Sigmoid colon (tissue), 7 donors: ENCODE data around the gene RSPH9. TPM values are rescaled to one million over a fixed set of nuclear protein-coding genes. Genes with fewer than 3 reads are reported as not detected.

Experiments used
- DNase-seq: peaks from one replicate; pipeline ENCODE4 v3.0.0-alpha.2; 2019
- H3K27ac ChIP-seq, 4 donors: fragments of 200-600 bp; sonication (generic); one replicate each; pipeline ENCODE4 v1.5.1; 2016 to 2019; ENCODE audit warnings: mild to moderate bottlenecking in 1 of 4
- H3K27me3 ChIP-seq, 3 donors: fragments of 200-600 bp; sonication (generic); one replicate each; pipeline ENCODE4 v1.5.1; 2019; ENCODE audit warnings: mild to moderate bottlenecking in 1 of 3
- H3K36me3 ChIP-seq, 4 donors: fragments of 200-600 bp; sonication (generic); one replicate each; pipeline ENCODE4 v1.5.1; 2016 to 2019
- H3K4me1 ChIP-seq, 4 donors: fragments of 200-600 bp; sonication (generic); one replicate each; pipeline ENCODE4 v1.5.1; 2017 to 2019
- H3K4me3 ChIP-seq, 4 donors: fragments of 200-600 bp; sonication (generic); one replicate each; pipeline ENCODE4 v1.5.1; 2017 to 2019; ENCODE audit warnings: mild to moderate bottlenecking in 2 of 4, moderate library complexity in 1 of 4
- H3K9me3 ChIP-seq, 4 donors: fragments of 200-600 bp in 3 of 4; sonication (generic) in 3 of 4; one replicate each; pipeline versions ENCODE4 v1.5.1 to v1.6.1; 2013 to 2019
- EP300 ChIP-seq, 4 donors: sonication (generic); formaldehyde crosslinking; IDR thresholded peaks; one replicate each; pipeline ENCODE4 v1.6.1; 2017; ENCODE audit warnings: antibody characterized with exemption in 4 of 4
- POLR2A ChIP-seq, 2 donors: fragments of 450-650 bp; IDR thresholded peaks; one replicate each; pipeline ENCODE4 v1.6.1; 2016; ENCODE audit warnings: antibody characterized with exemption in 2 of 2, mild to moderate bottlenecking in 2 of 2, moderate library complexity in 2 of 2
- POLR2AphosphoS5 ChIP-seq, 4 donors: sonication (generic); formaldehyde crosslinking; IDR thresholded peaks; one replicate each; pipeline ENCODE4 v1.6.1; 2017; ENCODE audit warnings: antibody characterized with exemption in 4 of 4
- WGBS, 2 donors: extraction: QIAGEN DNeasy Blood & Tissue Kit; methylation state at CpG; one replicate each; pipeline ENCODE4 v1.1.7; 2013; 5-methylcytosine and 5-hydroxymethylcytosine counted together
- intact Hi-C: fragments of 100-400 bp; cut with DNase I; formaldehyde crosslinking; loops from one replicate; pipeline ENCODE4 v1.15.1; 2023
- polyA plus RNA-seq, 3 donors: library from polyadenylated mRNA; stranded (reverse); fragments of 200-250 nt; gene quantifications; one replicate each; pipeline ENCODE4 v1.2.3, GENCODE V29; 2013
- total RNA-seq, 4 donors: library from RNA; depleted of rRNA; stranded (reverse); fragments of >200 nt; gene quantifications; one replicate each; pipeline ENCODE4 v1.1.0, GENCODE V29; 2016
- TF ChIP-seq, protein P1 (sequence below), 4 experiments: fragments of 450-650 bp in 3 of 4; fragments of 200-600 bp in 1 of 4; IDR thresholded peaks; one replicate each; pipeline ENCODE4 v1.5.1; 2016 to 2019; ENCODE audit warnings: antibody characterized with exemption in 4 of 4, mild to moderate bottlenecking in 3 of 4, moderate library complexity in 2 of 4
- donor health status: healthy with polysubstance abuse.
- donor health status: Bipolar disorder and iron deficiency.
- donor health status: healthy.

The RSPH9 gene
- total and polyA plus RNA-seq, 7 donors: under 0.01 to 0.68 (median 0.36) TPM; not detected in 1

- no peak overlapping the region for H3K4me3 ChIP-seq
Observed at GRCh38 chr6:43702534-43703440, 58.0 kb downstream of the RSPH9 start.

DNA sequence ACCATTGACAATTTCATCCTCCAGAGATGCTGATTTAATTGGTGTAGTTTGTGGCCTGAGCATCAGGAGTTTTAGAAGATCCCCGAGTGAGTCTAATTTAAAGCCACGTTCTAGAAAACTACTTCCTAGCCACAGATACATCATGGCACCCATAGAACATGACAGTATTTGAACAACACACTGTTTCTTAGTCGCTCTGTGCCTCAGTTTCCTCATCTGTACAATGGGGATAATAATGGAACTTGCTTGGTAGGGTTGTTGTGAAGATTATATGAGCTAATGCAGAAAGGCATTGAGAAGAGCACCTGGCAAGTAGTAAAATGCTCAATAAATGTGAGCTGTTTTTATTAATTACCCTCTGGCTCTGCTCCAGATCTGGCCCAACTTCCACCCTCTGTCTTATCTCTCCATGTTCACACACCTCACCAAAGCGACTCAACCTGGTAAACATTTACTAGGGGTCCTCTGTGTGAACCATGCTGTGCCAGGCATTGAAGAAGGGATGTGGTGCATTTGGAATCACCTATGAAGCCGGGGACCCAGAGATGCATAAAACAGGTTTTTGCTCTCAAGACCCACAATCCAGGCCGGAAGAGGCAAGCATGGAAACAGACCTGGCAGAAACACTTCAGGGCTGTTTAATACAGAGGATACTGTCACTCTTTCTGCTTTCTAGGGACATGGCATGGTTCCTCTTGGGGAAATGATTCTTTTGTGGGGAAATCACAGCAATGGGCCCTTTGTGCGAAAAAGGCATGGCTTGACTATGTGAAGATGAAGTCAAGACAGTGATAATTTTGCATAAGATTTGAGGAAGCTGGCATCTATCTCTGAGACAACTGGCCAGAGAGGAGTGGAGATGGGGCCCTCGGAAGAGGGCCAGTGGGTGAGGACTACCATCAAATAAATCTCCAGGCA, 58.9 kb downstream of the RSPH9 start:
- intact Hi-C loops: loop anchor here (5.0 kb wide), 1 partner anchor 76 kb away; the partner anchor contains the start of gene GTPBP2
- H3K27ac ChIP-seq: peak overlapping the region; percentile 70 to 84 (median 78)
- H3K4me1 ChIP-seq: peaks cover 0 to 30% (median 25%) of the 10 kb centered on the region in 4 donors
- H3K36me3 ChIP-seq: no peaks in the 10 kb centered on the region
- H3K4me3 ChIP-seq: no peak overlapping the region
- no peak for TF ChIP-seq EP300 (IDR thresholded peaks at IDR 0.05)
- TF ChIP-seq, protein P1, sequence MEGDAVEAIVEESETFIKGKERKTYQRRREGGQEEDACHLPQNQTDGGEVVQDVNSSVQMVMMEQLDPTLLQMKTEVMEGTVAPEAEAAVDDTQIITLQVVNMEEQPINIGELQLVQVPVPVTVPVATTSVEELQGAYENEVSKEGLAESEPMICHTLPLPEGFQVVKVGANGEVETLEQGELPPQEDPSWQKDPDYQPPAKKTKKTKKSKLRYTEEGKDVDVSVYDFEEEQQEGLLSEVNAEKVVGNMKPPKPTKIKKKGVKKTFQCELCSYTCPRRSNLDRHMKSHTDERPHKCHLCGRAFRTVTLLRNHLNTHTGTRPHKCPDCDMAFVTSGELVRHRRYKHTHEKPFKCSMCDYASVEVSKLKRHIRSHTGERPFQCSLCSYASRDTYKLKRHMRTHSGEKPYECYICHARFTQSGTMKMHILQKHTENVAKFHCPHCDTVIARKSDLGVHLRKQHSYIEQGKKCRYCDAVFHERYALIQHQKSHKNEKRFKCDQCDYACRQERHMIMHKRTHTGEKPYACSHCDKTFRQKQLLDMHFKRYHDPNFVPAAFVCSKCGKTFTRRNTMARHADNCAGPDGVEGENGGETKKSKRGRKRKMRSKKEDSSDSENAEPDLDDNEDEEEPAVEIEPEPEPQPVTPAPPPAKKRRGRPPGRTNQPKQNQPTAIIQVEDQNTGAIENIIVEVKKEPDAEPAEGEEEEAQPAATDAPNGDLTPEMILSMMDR (IDR thresholded peaks at IDR 0.05): no peak
- no peak for TF ChIP-seq POLR2A (IDR thresholded peaks at IDR 0.05)
- TF ChIP-seq POLR2AphosphoS5 (IDR thresholded peaks at IDR 0.05): no peak
- DNase-seq: no peak
- WGBS, 2 donors: 69 to 78% methylated on average over 8 of the region's 8 CpGs
- H3K27me3 ChIP-seq: no peaks in the 10 kb centered on the region
- no peaks in the 10 kb centered on the region for H3K9me3 ChIP-seq

More at GRCh38 chr6:43702534-43703440, 58.0 kb downstream of the RSPH9 start:
- 26 to 43% methylated on average over 15 of the region's 15 CpGs for WGBS, 2 donors
- Histone ChIP-seq H3K36me3 (no peaks in the 10 kb centered on the region), H3K9me3 (no peaks in the 10 kb centered on the region), H3K27me3 (no peaks in the 10 kb centered on the region), H3K4me1 (peaks cover 0 to 30% (median 25%) of the 10 kb centered on the region in 4 donors), H3K27ac (peak overlapping the region; percentile 70 to 84 (median 78))
- TF ChIP-seq POLR2A (IDR thresholded peaks at IDR 0.05) (peak in 1 of 2 donors; percentile 66), POLR2AphosphoS5 (IDR thresholded peaks at IDR 0.05) (peak; percentile 30 to 72 (median 46)), EP300 (IDR thresholded peaks at IDR 0.05) (peak in 2 of 4 donors; percentile 20 to 33)
- TF ChIP-seq, protein P1 (IDR thresholded peaks at IDR 0.05): no peak
- intact Hi-C loops: loop anchor here (5.0 kb wide), 1 partner anchor 75 kb away; the partner anchor contains the start of gene GTPBP2
- DNase-seq: peak; percentile 96

DNA sequence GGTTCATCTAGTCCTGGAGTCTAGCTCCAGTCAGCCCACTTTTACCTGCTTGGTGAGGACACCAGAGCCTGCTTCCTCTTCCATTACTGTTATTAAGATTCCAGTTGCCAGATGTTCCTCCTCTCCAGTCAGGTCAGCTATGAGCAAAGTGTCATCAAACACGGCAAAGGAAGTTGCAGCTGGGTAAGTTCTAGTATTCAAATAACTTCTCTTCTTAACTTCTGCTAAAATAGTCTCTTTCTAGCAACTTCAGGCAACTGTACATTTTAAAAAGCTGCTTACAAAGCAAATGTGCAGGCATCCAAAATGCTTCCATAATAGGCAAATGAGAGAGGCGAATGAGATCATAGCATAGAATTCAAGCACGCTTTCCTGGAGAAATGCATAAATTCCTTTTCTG, 61.2 kb downstream of the RSPH9 start:
- Histone ChIP-seq H3K9me3 (no peaks in the 10 kb centered on the region), H3K36me3 (no peaks in the 10 kb centered on the region), H3K27me3 (no peaks in the 10 kb centered on the region), H3K4me1 (peaks cover 0 to 30% (median 27%) of the 10 kb centered on the region in 4 donors), H3K4me3 (no peak overlapping the region), H3K27ac (peak overlapping the region; percentile 35 to 49 (median 48))
- intact Hi-C loops: no loop called here
- 45 to 59% methylated on average over 3 of the region's 3 CpGs for WGBS, 2 donors
- peak; percentile 54 for DNase-seq
- TF ChIP-seq POLR2A (IDR thresholded peaks at IDR 0.05) (no peak), POLR2AphosphoS5 (IDR thresholded peaks at IDR 0.05) (peak in 1 of 4 donors; percentile 33), EP300 (IDR thresholded peaks at IDR 0.05) (peak in 1 of 4 donors; percentile 19)
- TF ChIP-seq, protein P1 (IDR thresholded peaks at IDR 0.05): no peak

DNA sequence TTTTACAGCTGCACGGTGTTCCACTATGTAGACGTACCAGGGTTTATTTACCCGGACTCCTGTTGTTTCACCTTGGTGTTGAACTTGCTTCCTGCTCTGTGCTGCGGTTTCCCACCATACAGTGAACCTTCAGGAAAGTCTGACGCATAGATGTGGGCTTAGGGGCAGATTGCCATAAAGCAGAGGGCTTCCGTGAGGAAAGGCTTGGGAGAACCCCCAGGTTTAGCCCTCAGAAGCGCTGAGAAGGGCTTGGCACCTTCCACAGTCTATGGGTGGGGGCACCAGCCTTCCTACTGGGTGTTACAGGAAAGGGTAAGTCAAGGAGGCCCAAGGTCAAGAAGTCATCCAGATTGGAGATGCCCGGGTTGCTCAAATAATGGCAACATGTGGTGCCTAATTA, 62.0 kb downstream of the RSPH9 start:
- Histone ChIP-seq H3K27me3 (no peaks in the 10 kb centered on the region), H3K27ac (peak overlapping the region; percentile 6 to 49 (median 42)), H3K36me3 (no peaks in the 10 kb centered on the region), H3K4me3 (no peak overlapping the region), H3K4me1 (peaks cover 0 to 30% (median 27%) of the 10 kb centered on the region in 4 donors), H3K9me3 (no peaks in the 10 kb centered on the region)
- TF ChIP-seq, protein P1 (IDR thresholded peaks at IDR 0.05): no peak
- TF ChIP-seq POLR2AphosphoS5 (IDR thresholded peaks at IDR 0.05) (peak in 1 of 4 donors; percentile 38), POLR2A (IDR thresholded peaks at IDR 0.05) (no peak)
- peak; percentile 63 for DNase-seq
- intact Hi-C loops: no loop called here
- WGBS, 2 donors: 77 to 81% methylated on average over 8 of the region's 8 CpGs
